CD4-positive, alpha-beta T cell treated with Interleukin-21 for 1 hour (primary cell): Measurements from ENCODE around the gene ASXL2.

Source experiments
- DNase-seq: peaks from one replicate; pipeline ENCODE4 v3.0.0-alpha.2; 2020

ASXL2 gene

GRCh38 chr2:25684577-25685473 is 193.5 kb downstream of the ASXL2 start:
- DNase-seq, result no peak
